ENCODE data around the gene BCKDHA. TPM values are rescaled to one million over a fixed set of nuclear protein-coding genes. Genes with fewer than 3 reads are reported as not detected.

BCKDHA gene
- polyA plus RNA-seq, 1 donor (not counting 4 experiments of a cell fraction or from before 2014, with no cell fraction given): 7.5 TPM

DNA sequence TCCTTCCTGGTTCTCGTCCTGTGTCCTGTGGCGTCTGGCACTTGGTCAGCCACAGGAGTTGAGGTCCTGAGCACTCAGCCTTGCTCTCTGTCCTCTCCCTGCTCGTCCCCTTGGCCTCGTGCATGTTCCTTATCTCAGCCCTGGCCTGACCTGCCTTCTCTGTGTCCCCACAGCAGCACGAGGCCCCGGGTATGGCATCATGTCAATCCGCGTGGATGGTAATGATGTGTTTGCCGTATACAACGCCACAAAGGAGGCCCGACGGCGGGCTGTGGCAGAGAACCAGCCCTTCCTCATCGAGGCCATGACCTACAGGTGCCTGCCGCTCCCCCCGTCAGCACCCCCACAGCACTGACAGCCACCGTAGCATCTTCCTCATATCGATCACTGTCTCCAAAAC, 24.8 kb downstream of the BCKDHA start:
- FAIRE-seq (no peak), DNase-seq (ENCODE audit: low read depth, low spot score) (no peak)
- Histone ChIP-seq H3K27me3 (ENCODE audit: control insufficient read depth, extremely low read depth, insufficient read depth, low read length) (no peaks in the 10 kb centered on the region), H3K4me3 (ENCODE audit: control insufficient read depth in 2 of 3, extremely low read depth in 1 of 3, insufficient read depth in 2 of 3, low read depth in 1 of 3, low read length in 3 of 3) (no peak overlapping the region), H2AFZ (ENCODE audit: control insufficient read depth, low read length) (no peak overlapping the region), H3K79me2 (ENCODE audit: control insufficient read depth, insufficient read depth, low read length) (peaks cover 1% of the 10 kb centered on the region), H4K20me1 (ENCODE audit: control insufficient read depth, extremely low read depth, insufficient read depth, low read length) (no peaks in the 10 kb centered on the region), H3K9ac (ENCODE audit: control insufficient read depth, extremely low read depth, insufficient read depth, low read length) (no peak overlapping the region), H3K9me3 (ENCODE audit: control insufficient read depth, low read depth, low read length) (no peaks in the 10 kb centered on the region), H3K4me1 (ENCODE audit: control insufficient read depth, extremely low read depth, insufficient read depth, low read length) (peaks cover 5% of the 10 kb centered on the region), H3K9me1 (ENCODE audit: control insufficient read depth, extremely low read depth, insufficient read depth, low read length) (no peaks in the 10 kb centered on the region), H3K36me3 (ENCODE audit: control insufficient read depth in 2 of 2, extremely low read depth in 1 of 2, insufficient read depth in 2 of 2, low read length in 2 of 2) (peaks cover 16 to 19% of the 10 kb centered on the region in 2 experiments), H3K27ac (ENCODE audit: control insufficient read depth, insufficient read depth, low read length) (no peak overlapping the region), H3K4me2 (ENCODE audit: control insufficient read depth, extremely low read depth, insufficient read depth, low read depth, low read length) (no peak overlapping the region)
- no peak for TF ChIP-seq EZH2 (IDR thresholded peaks at IDR 0.05; ENCODE audit: low read length)
- TF ChIP-seq, protein P1, sequence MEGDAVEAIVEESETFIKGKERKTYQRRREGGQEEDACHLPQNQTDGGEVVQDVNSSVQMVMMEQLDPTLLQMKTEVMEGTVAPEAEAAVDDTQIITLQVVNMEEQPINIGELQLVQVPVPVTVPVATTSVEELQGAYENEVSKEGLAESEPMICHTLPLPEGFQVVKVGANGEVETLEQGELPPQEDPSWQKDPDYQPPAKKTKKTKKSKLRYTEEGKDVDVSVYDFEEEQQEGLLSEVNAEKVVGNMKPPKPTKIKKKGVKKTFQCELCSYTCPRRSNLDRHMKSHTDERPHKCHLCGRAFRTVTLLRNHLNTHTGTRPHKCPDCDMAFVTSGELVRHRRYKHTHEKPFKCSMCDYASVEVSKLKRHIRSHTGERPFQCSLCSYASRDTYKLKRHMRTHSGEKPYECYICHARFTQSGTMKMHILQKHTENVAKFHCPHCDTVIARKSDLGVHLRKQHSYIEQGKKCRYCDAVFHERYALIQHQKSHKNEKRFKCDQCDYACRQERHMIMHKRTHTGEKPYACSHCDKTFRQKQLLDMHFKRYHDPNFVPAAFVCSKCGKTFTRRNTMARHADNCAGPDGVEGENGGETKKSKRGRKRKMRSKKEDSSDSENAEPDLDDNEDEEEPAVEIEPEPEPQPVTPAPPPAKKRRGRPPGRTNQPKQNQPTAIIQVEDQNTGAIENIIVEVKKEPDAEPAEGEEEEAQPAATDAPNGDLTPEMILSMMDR (optimal IDR thresholded peaks at IDR 0.05 in 1 of 3, IDR thresholded peaks at IDR 0.05 in 1 of 3, conservative IDR thresholded peaks at IDR 0.05 in 1 of 3; ENCODE audit: extremely low read depth in 1 of 3, insufficient read depth in 2 of 3, low read length in 3 of 3): no peak
- dilution Hi-C loops (cut with MboI; ENCODE audit: extremely low pct_ligation_motif_present, low sequenced_read_pairs): no loop called here

DNA sequence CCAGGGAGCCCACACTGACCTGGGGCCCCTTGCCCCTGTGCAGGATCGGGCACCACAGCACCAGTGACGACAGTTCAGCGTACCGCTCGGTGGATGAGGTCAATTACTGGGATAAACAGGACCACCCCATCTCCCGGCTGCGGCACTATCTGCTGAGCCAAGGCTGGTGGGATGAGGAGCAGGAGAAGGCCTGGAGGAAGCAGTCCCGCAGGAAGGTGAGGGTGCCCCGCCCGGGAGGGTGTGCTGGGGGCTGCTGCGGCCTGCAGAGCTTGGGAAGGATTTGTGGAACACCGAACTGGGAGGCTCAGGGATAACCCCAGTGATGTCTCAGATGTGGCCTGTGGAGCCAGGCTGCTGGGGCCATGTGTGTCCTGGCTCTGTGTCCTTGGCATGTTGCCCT, 25.3 kb downstream of the BCKDHA start:
- peaks cover 9% of the 10 kb centered on the region for H3K4me1 ChIP-seq (ENCODE audit: control insufficient read depth, extremely low read depth, insufficient read depth, low read length)

More for the DNA sequence above, 25.3 kb downstream of the BCKDHA start:
- no peak overlapping the region for H3K9ac ChIP-seq (ENCODE audit: control insufficient read depth, extremely low read depth, insufficient read depth, low read length)
- H2AFZ ChIP-seq (ENCODE audit: control insufficient read depth, low read length): no peak overlapping the region
- DNase-seq (ENCODE audit: low read depth, low spot score): no peak
- no peak overlapping the region for H3K4me3 ChIP-seq (ENCODE audit: control insufficient read depth in 2 of 3, extremely low read depth in 1 of 3, insufficient read depth in 2 of 3, low read depth in 1 of 3, low read length in 3 of 3)
- peaks cover 16 to 19% of the 10 kb centered on the region in 2 experiments for H3K36me3 ChIP-seq (ENCODE audit: control insufficient read depth in 2 of 2, extremely low read depth in 1 of 2, insufficient read depth in 2 of 2, low read length in 2 of 2)
- H3K27me3 ChIP-seq (ENCODE audit: control insufficient read depth, extremely low read depth, insufficient read depth, low read length): no peaks in the 10 kb centered on the region
- dilution Hi-C loops (cut with MboI; ENCODE audit: extremely low pct_ligation_motif_present, low sequenced_read_pairs): no loop called here
- no peaks in the 10 kb centered on the region for H4K20me1 ChIP-seq (ENCODE audit: control insufficient read depth, extremely low read depth, insufficient read depth, low read length)
- no peak for FAIRE-seq
- H3K9me3 ChIP-seq (ENCODE audit: control insufficient read depth, low read depth, low read length): no peaks in the 10 kb centered on the region
- H3K4me2 ChIP-seq (ENCODE audit: control insufficient read depth, extremely low read depth, insufficient read depth, low read depth, low read length): no peak overlapping the region
- TF ChIP-seq EZH2 (IDR thresholded peaks at IDR 0.05; ENCODE audit: low read length): no peak
- TF ChIP-seq, protein P1 (optimal IDR thresholded peaks at IDR 0.05 in 1 of 3, IDR thresholded peaks at IDR 0.05 in 1 of 3, conservative IDR thresholded peaks at IDR 0.05 in 1 of 3; ENCODE audit: extremely low read depth in 1 of 3, insufficient read depth in 2 of 3, low read length in 3 of 3): no peak
- H3K9me1 ChIP-seq (ENCODE audit: control insufficient read depth, extremely low read depth, insufficient read depth, low read length): no peaks in the 10 kb centered on the region
- H3K27ac ChIP-seq (ENCODE audit: control insufficient read depth, insufficient read depth, low read length): no peak overlapping the region
- H3K79me2 ChIP-seq (ENCODE audit: control insufficient read depth, insufficient read depth, low read length): peaks cover 1% of the 10 kb centered on the region

Data from keratinocyte (primary cell).